Activated CD4-positive, alpha-beta T cell treated with anti-CD3 and anti-CD28 coated beads for 36 hours (primary cell): ENCODE data around the gene DELE1. TPM values are rescaled to one million over a fixed set of nuclear protein-coding genes. Genes with fewer than 3 reads are reported as not detected.
"Not testable (repeated sequence)": the region's sequence is repeated elsewhere in the genome, so short reads cannot be mapped to it uniquely, and the experiment has no call there.

Experiments
- ATAC-seq: fragments of 200-7000 bp; cut with Tn5 transposase; one replicate; pipeline ENCODE4 v1.10.0; 2021; ENCODE audit warnings: mild to moderate bottlenecking, moderate library complexity
- CTCF ChIA-PET: fragments of 350-600 bp; sonication (Branson Sonifier 250); formaldehyde crosslinking; loops from one replicate; lab custom pipeline; 2021; ENCODE audit warnings: antibody characterized with exemption; lab: Charles Lee
- POLR2A ChIA-PET: fragments of 350-600 bp; sonication (Branson Sonifier 250); formaldehyde crosslinking; loops from one replicate; lab custom pipeline; 2021; ENCODE audit warnings: antibody characterized with exemption, inconsistent platforms; lab: Charles Lee
- DNase-seq: peaks from one replicate; pipeline ENCODE4 v3.0.0-alpha.2; 2020
- H3K27ac Mint-ChIP-seq: one replicate; pipeline ENCODE4 v1.8.0; 2021; ENCODE audit warnings: mixed read lengths
- H3K27me3 Mint-ChIP-seq: one replicate; pipeline ENCODE4 v1.8.0; 2021; ENCODE audit warnings: mixed read lengths
- H3K36me3 Mint-ChIP-seq: one replicate; pipeline ENCODE4 v1.8.0; 2021; ENCODE audit warnings: low read depth, mixed read lengths
- H3K4me1 Mint-ChIP-seq: one replicate; pipeline ENCODE4 v1.8.0; 2021; ENCODE audit warnings: mixed read lengths
- H3K4me3 Mint-ChIP-seq: one replicate; pipeline ENCODE4 v1.8.0; 2021; ENCODE audit warnings: mild to moderate bottlenecking, moderate library complexity, mixed read lengths
- H3K9me3 Mint-ChIP-seq: one replicate; pipeline ENCODE4 v1.8.0; 2021; ENCODE audit warnings: low read depth, mixed read lengths
- intact Hi-C, 2 experiments: fragments of 100-400 bp; cut with DNase I in 1 of 2; cut with micrococcal nuclease in 1 of 2; formaldehyde crosslinking; loops; one replicate each; pipeline versions ENCODE4 v1.14.2 to v1.15.1; 2022 to 2024; cut with DNase I, micrococcal nuclease
- total RNA-seq, 2 experiments: library from RNA; stranded (reverse); gene quantifications; one replicate each; pipeline ENCODE4 v1.2.3, GENCODE V29; 2021

DELE1 gene
- total RNA-seq, 2 experiments from 2014 or later, result 48.7 to 56.1 TPM

- H3K9me3 Mint-ChIP-seq, POLR2A ChIA-PET, H3K27ac Mint-ChIP-seq, intact Hi-C loops, ATAC-seq, H3K4me3 Mint-ChIP-seq, H3K4me1 Mint-ChIP-seq, H3K36me3 Mint-ChIP-seq, DNase-seq: not testable (repeated sequence)
- H3K27me3 Mint-ChIP-seq, result peaks cover 17% of the 10 kb centered on the region
- CTCF ChIA-PET, result interaction anchor here (0.6 to 4.9 kb wide), 10 partner anchors 10 to 197 kb away, joined by 3 to 33 read pairs (median 4); partner anchors contain the start of genes DELE1 and RNF14
These were observed 33.2 kb upstream of the DELE1 start for GRCh38 chr5:141890429-141890828.

GRCh38 chr5:141897425-141897824, 26.2 kb upstream of the DELE1 start:
- CTCF ChIA-PET, result interaction anchor here (0.7 kb wide), 1 partner anchor 20 kb away, joined by 3 read pairs; the partner anchor contains the start of gene PCDH1
- H3K4me1 Mint-ChIP-seq, result no peaks in the 10 kb centered on the region
- intact Hi-C loops, result no loop called here
- no peak for ATAC-seq
- POLR2A ChIA-PET, result no interaction called here
- H3K9me3 Mint-ChIP-seq, result no peaks in the 10 kb centered on the region
- DNase-seq, result no peak
- no peaks in the 10 kb centered on the region for H3K36me3 Mint-ChIP-seq
- no peak overlapping the region for H3K27ac Mint-ChIP-seq
- H3K27me3 Mint-ChIP-seq, result peaks cover 6% of the 10 kb centered on the region
- H3K4me3 Mint-ChIP-seq, result no peak overlapping the region

- POLR2A ChIA-PET, result no interaction called here
- CTCF ChIA-PET, result interaction anchor here (1.2 to 1.3 kb wide), 2 partner anchors 20 to 206 kb away, joined by 4 read pairs; partner anchors contain the start of gene PCDH1
- ATAC-seq, result no peak
These were observed 25.1 kb upstream of the DELE1 start for GRCh38 chr5:141898448-141899049.

GRCh38 chr5:141902015-141902814, 21.5 kb upstream of the DELE1 start:
- no peak overlapping the region for H3K4me3 Mint-ChIP-seq
- intact Hi-C loops, result no loop called here
- H3K9me3 Mint-ChIP-seq, result peaks cover 4% of the 10 kb centered on the region
- DNase-seq (no peak), ATAC-seq (no peak)
- CTCF ChIA-PET, result interaction anchor here (0.9 to 1.5 kb wide), 2 partner anchors 22 to 59 kb away, joined by 3 read pairs; no protein-coding TSS in a partner anchor
- POLR2A ChIA-PET, result interaction anchor here (0.5 to 0.6 kb wide), 2 partner anchors 91 to 1689 kb away, joined by 3 to 5 read pairs; no protein-coding TSS in a partner anchor
- H3K27ac Mint-ChIP-seq, result no peak overlapping the region
- no peaks in the 10 kb centered on the region for H3K4me1 Mint-ChIP-seq
- no peaks in the 10 kb centered on the region for H3K36me3 Mint-ChIP-seq
- peaks cover 7% of the 10 kb centered on the region for H3K27me3 Mint-ChIP-seq

More at GRCh38 chr5:141898448-141899049, 25.1 kb upstream of the DELE1 start:
- Mint-ChIP-seq H3K9me3 (no peaks in the 10 kb centered on the region), H3K27ac (no peak overlapping the region), H3K27me3 (peaks cover 10% of the 10 kb centered on the region), H3K4me3 (no peak overlapping the region), H3K4me1 (no peaks in the 10 kb centered on the region), H3K36me3 (no peaks in the 10 kb centered on the region)
- intact Hi-C loops, result no loop called here
- DNase-seq, result no peak

GRCh38 chr5:141903261-141903660, 20.4 kb upstream of the DELE1 start:
- DNase-seq (no peak), ATAC-seq (no peak)
- ChIA-PET CTCF (interaction anchor here (0.6 to 1.5 kb wide), 3 partner anchors 23 to 339 kb away, joined by 3 read pairs; no protein-coding TSS in a partner anchor), POLR2A (interaction anchor here (0.5 to 0.6 kb wide), 2 partner anchors 92 to 1690 kb away, joined by 3 to 5 read pairs; no protein-coding TSS in a partner anchor)
- intact Hi-C loops, result no loop called here
- peaks cover 1% of the 10 kb centered on the region for H3K4me1 Mint-ChIP-seq
- peaks cover 4% of the 10 kb centered on the region for H3K9me3 Mint-ChIP-seq
- peaks cover 7% of the 10 kb centered on the region for H3K27me3 Mint-ChIP-seq
- H3K4me3 Mint-ChIP-seq, result no peak overlapping the region
- no peaks in the 10 kb centered on the region for H3K36me3 Mint-ChIP-seq
- H3K27ac Mint-ChIP-seq, result no peak overlapping the region

- Mint-ChIP-seq H3K27ac (no peak overlapping the region), H3K9me3 (peaks cover 4% of the 10 kb centered on the region), H3K27me3 (peaks cover 7% of the 10 kb centered on the region), H3K4me3 (no peak overlapping the region), H3K36me3 (no peaks in the 10 kb centered on the region), H3K4me1 (peaks cover 5% of the 10 kb centered on the region)
- DNase-seq (no peak), ATAC-seq (no peak)
- CTCF ChIA-PET, result no interaction called here
- intact Hi-C loops, result no loop called here
- POLR2A ChIA-PET, result no interaction called here
These were observed 19.1 kb upstream of the DELE1 start for GRCh38 chr5:141904551-141904950.

GRCh38 chr5:141906517-141906916, 17.2 kb upstream of the DELE1 start:
- ChIA-PET POLR2A (interaction anchor here (0.8 to 1.1 kb wide), 2 partner anchors 27 to 95 kb away, joined by 3 read pairs; no protein-coding TSS in a partner anchor), CTCF (interaction anchor here (0.7 to 1.1 kb wide), 5 partner anchors 9 to 696 kb away, joined by 3 to 5 read pairs (median 3); no protein-coding TSS in a partner anchor)
- Mint-ChIP-seq H3K9me3 (peaks cover 4% of the 10 kb centered on the region), H3K4me3 (no peak overlapping the region), H3K4me1 (peaks cover 5% of the 10 kb centered on the region), H3K27me3 (peaks cover 9% of the 10 kb centered on the region), H3K27ac (no peak overlapping the region), H3K36me3 (no peaks in the 10 kb centered on the region)
- intact Hi-C loops, result no loop called here
- ATAC-seq, result no peak
- DNase-seq, result no peak

- no peak for ATAC-seq
- POLR2A ChIA-PET, result interaction anchor here (0.8 to 1.1 kb wide), 2 partner anchors 28 to 96 kb away, joined by 3 read pairs; no protein-coding TSS in a partner anchor
- intact Hi-C loops, result no loop called here
- Mint-ChIP-seq H3K27me3 (peaks cover 6% of the 10 kb centered on the region), H3K27ac (no peak overlapping the region), H3K4me1 (peaks cover 5% of the 10 kb centered on the region), H3K36me3 (no peaks in the 10 kb centered on the region), H3K4me3 (no peak overlapping the region), H3K9me3 (peaks cover 4% of the 10 kb centered on the region)
- no peak for DNase-seq
- CTCF ChIA-PET, result interaction anchor here (0.7 to 1.1 kb wide), 4 partner anchors 9 to 696 kb away, joined by 3 to 4 read pairs (median 3); no protein-coding TSS in a partner anchor
These were observed 16.7 kb upstream of the DELE1 start for GRCh38 chr5:141906972-141907371.

GRCh38 chr5:141908796-141909195, 14.9 kb upstream of the DELE1 start:
- POLR2A ChIA-PET, result interaction anchor here (0.5 kb wide), 2 partner anchors 19 to 1226 kb away, joined by 3 to 4 read pairs; no protein-coding TSS in a partner anchor
- peak; percentile 64 for ATAC-seq
- CTCF ChIA-PET, result interaction anchor here (0.7 to 1.3 kb wide), 4 partner anchors 10 to 52 kb away, joined by 3 read pairs; no protein-coding TSS in a partner anchor

GRCh38 chr5:141909212-141909611, 14.5 kb upstream of the DELE1 start:
- DNase-seq (no peak), ATAC-seq (no peak)
- ChIA-PET CTCF (interaction anchor here (0.6 to 1.3 kb wide), 5 partner anchors 10 to 90 kb away, joined by 3 read pairs; no protein-coding TSS in a partner anchor), POLR2A (interaction anchor here (0.5 kb wide), 1 partner anchor 19 kb away, joined by 4 read pairs; no protein-coding TSS in a partner anchor)
- Mint-ChIP-seq H3K36me3 (no peaks in the 10 kb centered on the region), H3K4me3 (no peak overlapping the region), H3K27me3 (peaks cover 18% of the 10 kb centered on the region), H3K9me3 (peaks cover 4% of the 10 kb centered on the region), H3K27ac (no peak overlapping the region), H3K4me1 (peaks cover 12% of the 10 kb centered on the region)
- intact Hi-C loops, result no loop called here

More at GRCh38 chr5:141908796-141909195, 14.9 kb upstream of the DELE1 start:
- Mint-ChIP-seq H3K4me1 (peaks cover 10% of the 10 kb centered on the region), H3K4me3 (no peak overlapping the region), H3K27me3 (peaks cover 16% of the 10 kb centered on the region), H3K36me3 (no peaks in the 10 kb centered on the region), H3K9me3 (peaks cover 4% of the 10 kb centered on the region), H3K27ac (no peak overlapping the region)
- intact Hi-C loops, result no loop called here
- no peak for DNase-seq

GRCh38 chr5:141910271-141910673, 13.4 kb upstream of the DELE1 start:
- ATAC-seq, result no peak
- POLR2A ChIA-PET, result interaction anchor here (0.6 kb wide), 1 partner anchor 30 kb away, joined by 3 read pairs; no protein-coding TSS in a partner anchor
- H3K4me3 Mint-ChIP-seq, result no peak overlapping the region
- peaks cover 12% of the 10 kb centered on the region for H3K4me1 Mint-ChIP-seq
- peaks cover 23% of the 10 kb centered on the region for H3K27me3 Mint-ChIP-seq
- no peak for DNase-seq
- intact Hi-C loops, result no loop called here
- CTCF ChIA-PET, result interaction anchor here (1.3 to 1.6 kb wide), 2 partner anchors 20 to 58 kb away, joined by 3 to 7 read pairs; partner anchors contain the start of gene RNF14
- no peak overlapping the region for H3K27ac Mint-ChIP-seq
- H3K9me3 Mint-ChIP-seq, result peaks cover 4% of the 10 kb centered on the region
- no peaks in the 10 kb centered on the region for H3K36me3 Mint-ChIP-seq
